HK-2 (cell line): Measurements from ENCODE around the gene KRT222.
A peak's percentile ranks its signal among the peaks of the same experiment; 100 is the strongest.

Experiments
- DNase-seq: peaks from one replicate; pipeline ENCODE4 v3.0.0-alpha.2; 2018; ENCODE audit not compliant: unreplicated experiment

Gene KRT222

DNA sequence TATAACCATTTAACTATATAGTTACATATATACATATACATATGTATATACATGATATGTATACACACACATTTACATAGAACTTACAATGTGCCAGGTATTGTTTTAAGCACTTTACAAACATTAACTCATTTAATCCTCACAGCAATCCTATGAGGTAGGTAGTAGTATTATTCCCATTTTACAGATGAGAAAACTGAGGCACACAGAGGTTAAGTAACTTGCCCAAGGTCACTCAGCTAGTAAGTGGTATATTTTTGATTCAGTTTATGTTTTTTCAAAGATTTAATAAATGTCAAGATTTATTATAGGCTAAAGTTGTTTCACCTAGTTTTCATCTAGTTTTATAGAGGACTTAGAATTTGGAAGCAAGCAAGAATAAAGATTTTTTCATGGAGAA is 6.6 kb downstream of the KRT222 start:
- no peak for DNase-seq

DNA sequence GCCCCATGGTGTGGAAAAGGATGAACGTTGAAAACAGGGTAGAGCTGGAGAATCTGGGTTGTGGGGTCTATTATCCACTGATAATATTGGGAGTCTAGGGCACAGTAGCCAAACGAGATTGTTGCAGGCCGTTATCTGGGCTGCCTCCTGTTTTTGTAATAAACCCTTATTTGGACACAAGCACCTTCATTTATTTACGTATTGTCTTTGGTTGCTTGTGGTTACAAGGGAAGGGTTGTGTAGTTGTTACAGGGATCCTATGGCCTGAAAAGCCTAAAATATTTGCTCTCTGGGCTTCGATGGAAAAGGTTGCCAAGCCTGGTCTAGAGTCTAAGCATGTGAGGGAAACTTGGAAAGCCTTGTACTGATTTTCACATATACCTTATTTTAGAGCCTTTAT is 13.0 kb downstream of the KRT222 start:
- no peak for DNase-seq

DNA sequence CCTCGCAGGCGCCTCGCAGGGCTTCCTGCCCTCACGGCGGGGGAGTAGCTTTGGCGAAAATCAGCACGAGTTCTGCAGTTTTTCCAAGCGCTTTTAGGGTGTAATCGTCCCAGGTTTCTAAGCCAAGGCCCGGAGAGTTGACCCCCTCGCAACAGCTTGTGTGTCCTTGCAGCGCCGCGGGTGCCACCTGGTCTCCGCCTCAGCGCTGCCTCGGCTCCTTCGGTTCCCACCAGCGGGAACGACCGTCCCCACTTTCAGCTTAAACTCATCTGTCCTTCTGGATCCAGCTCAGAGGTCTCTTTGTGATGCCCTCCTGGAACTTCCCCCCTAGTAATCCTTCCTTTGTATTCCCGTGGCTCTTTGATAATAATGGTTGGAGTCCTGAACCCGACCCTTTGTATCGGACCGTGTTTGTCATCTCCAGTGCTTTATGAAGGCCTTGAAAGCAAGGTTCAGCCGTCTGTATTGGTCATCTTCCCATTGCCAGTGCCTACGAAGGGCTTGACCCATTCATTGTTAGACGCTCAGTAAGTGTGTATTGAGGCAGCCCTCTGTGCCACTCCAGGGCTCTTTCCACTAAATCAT is 16.5 kb downstream of the KRT222 start:
- no peak for DNase-seq

DNA sequence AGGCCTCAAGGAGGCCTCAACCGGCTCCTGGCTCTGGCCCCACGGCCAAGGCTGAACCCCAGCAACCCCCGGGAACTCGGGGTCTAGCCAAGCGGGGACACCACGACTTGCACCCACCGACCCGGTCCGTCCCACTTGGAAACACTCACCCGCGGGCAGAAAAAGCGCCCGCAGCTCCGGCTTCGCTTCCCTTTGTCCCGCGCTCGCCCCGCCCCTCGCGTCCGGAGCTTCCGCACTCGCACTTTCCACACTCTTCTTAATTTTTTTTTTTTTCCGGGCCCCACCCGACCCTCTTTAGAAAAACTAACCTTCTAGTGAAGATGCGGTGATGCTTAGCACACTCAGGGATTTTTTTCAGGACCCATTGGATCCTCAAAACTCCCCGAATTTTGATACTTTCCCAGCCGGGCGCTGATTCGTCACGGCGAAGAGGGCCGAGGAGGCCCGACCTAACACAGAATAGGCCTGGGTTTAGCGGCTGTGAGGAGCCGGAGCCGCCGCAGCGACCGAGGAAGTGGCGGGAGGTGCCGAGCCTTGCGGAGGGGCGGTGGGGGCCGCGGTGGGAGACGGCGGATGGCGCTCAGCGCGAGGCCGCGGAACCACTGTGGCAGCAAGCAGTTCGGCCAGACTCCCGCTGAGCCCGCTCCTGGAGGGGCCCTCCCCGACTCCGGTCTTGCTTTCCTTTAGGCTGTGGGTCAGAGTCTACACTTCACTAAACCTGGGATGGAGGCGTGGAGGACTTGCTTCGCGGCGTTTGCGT is 17.2 kb downstream of the KRT222 start, which contains the start of gene SMARCE1:
Gene SMARCE1 (minus strand): TSS at position 195 of the 760 bp plus-strand sequence. CDS start 2,016 bp downstream, outside the sequence.
- peak; percentile 81 for DNase-seq

DNA sequence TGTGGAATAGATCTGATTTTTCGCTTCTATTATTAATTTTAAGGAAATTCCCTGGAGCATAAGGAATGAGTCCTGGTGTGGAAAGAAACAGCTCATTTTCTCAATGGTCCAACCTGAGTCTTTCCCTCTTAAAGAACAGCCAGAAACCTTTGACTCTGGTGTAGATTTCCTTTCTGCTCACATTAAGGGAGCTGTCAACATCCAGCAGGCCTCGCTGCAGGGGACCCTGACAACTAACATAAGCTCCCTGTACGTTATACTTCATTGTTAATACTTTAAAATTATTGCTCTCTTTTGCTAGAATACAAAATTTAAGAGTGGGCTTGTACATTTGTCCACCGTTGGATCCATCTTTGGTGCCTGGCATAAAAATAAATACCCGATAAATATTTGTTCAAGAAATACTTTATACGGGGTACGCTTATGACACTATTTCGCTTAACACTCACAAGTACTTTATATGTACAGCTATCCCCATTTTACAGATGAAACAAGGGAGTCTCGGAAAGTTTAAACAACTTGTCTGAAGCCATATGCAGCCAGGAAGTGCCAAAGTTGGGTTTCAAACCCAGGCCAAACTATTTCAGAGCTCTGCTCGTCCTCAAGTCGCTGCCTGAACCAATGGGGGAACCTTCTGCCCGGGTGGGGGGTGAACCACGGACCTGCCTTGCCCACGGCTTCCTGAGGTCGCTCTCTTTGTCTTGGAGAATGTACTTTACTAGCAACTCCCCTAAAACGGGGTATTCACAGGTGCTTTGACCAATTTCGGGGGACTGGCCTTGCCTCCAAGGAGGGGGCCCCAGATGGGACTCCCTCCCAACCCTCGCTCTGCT is 18.0 kb downstream of the KRT222 start:
- no peak for DNase-seq

DNA sequence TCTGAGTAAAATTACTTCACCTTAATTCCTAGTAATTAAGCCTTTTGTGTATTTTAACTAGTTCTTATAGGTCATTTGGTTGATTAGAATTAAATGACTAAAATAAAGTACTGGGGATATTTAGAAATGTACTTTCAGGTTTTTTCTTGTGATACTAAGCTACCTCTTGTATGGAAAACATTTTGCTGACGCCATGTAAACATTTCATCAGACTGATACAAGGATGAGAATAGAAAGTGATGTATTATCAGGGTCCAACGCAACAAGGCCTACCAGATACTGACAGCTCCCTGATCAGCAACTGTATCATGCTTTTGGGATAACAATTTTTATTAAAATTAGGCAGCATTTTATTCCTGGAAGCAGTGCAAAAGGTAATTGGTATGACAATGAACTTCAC is 19.0 kb downstream of the KRT222 start:
- no peak for DNase-seq

DNA sequence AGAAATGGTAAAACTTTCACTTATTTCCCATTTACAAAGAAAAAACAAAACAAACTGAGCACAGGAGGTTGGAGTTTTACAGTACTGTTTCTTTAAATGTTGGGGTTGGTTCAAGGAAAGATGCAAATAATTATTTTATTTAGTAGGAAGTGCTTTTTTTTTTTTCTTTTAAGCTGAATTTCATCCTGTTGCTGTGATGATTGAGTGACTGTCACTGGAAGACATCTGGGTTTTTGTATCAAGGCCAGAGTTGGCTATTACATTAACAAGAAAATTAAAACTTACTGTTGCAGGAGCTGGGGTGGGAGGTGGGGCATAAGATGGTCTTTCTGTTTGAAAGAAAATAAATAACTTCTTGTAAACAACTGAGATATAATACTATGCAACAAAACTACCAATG is 19.7 kb downstream of the KRT222 start:
- DNase-seq: no peak

DNA sequence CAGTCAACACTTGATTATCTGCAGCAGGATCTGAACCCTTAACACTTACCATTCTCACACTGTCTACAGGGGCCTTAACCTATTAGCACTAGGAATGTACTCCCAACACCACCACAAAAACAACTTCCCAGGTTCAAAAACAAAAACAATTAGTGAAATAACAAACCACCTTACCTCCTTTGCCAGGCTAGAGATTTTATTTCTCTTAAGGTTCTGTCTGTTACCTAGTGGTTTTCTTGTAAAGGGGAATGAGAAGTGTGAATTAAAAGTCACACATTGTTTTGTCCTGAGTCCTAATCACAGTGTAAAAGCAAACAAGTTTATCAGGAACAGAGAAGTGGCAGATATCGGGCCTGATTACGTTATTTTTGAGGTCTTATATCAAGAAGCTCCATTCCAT is 27.0 kb downstream of the KRT222 start:
- no peak for DNase-seq

DNA sequence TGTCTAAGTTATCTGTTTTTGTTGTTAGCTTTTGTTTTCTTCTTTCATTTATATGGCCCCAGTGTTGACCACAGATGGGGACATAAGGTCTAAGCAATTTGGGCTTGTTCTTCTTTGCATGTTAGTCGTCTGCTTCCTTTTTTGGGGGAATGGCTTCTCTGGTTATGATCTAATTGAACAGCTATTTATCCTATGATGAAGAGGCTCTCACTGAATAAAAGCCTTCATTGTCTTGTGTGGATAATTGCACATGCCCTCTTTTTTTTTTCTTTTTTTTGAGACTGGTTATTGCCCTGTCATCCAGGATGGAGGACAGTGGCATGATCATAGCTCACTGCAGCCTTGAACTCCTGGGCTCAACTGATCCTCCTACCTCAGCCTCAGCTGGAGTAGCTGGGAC is 31.1 kb downstream of the KRT222 start:
- no peak for DNase-seq

DNA sequence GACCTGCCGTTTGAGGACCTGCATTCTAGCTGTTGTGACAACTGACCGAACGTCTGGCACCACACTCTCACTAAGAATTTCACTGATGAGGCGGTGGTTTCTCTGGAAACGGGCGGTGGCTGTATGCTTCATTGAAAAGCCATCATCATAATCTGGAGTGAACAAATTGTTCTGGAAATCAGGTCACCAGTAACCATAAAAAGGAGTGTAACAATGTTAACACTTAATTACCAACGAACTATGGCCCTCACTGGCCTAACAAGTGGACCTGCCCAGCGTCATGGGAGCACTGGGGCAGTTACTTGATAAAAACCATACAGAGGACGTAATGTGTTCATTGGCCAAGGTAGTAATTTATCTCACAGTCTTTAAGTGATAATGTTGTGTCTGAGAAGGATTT is 32.8 kb downstream of the KRT222 start:
- DNase-seq: no peak

DNA sequence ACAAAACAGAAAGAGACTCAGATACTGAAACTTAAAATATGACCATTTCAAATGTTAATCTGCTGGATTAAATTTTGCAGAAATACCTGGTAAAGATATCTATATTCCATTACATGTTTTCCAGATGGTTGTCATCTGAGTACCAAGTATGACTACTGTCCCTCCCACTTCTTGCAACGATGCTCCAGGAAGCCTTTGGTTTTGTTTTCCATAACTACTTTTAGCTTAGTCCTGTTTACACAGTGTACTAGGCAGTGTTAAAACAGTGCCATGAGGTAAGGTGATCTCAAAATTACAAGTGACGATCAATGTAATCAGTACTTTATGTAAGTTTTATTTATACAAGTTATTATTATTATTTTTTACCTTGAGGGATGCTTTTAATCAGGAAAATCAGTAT is 35.1 kb downstream of the KRT222 start:
- no peak for DNase-seq

DNA sequence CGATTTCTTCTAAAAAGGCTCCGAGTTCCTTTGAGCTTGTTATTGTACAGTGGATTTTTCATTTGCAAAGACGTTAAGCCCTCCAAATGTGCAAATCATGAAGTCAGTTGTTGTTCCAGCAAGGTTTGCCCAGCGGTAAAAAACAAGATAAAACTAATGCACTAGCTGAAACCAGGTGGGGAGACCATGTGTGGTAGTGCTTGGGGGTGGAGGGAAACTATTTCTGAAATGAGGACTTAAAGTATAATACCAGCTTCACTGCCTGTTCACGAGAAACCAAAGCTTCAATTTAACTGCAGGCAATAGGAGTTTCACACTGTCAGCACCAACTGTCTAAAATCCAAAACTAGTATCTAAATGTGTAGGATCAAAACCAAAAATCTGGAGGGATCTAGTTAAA is 39.7 kb downstream of the KRT222 start:
- no peak for DNase-seq

DNA sequence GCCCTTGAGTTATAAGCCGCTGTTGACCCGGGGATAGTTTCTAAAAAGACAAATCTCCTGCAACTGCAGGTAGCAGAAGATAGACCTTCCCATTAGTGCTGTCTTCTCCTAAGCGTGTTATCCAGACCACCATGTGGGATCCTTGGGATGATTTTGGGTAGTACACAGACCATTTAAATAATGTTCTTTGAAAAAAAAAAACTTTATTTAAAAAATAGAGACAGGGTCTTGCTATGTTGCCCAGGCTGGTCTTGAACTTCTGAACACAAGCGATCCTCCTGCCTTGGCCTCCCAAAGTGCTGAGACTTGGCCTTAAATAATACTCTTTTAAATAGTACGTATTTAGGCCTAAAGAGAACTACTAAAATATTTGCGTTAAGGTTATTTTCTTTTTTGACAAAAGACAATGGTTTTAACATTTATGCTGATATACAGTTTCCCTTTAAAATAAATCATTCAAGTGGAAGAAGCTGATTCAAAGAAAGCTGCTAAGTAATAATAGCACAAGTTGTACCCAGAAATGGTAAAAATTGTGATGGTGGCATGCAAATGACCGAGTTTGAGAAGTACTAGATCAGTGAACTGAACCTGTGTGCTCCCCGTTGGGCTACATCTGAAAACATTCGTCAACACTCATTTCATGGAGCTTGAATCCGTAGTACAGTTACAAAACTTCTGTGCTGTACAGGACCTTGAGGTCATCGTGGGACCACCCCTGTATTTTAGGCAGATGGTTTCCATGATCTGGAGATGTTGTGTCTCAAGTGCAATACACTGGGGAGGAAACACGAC is 41.4 kb downstream of the KRT222 start:
- DNase-seq: no peak

DNA sequence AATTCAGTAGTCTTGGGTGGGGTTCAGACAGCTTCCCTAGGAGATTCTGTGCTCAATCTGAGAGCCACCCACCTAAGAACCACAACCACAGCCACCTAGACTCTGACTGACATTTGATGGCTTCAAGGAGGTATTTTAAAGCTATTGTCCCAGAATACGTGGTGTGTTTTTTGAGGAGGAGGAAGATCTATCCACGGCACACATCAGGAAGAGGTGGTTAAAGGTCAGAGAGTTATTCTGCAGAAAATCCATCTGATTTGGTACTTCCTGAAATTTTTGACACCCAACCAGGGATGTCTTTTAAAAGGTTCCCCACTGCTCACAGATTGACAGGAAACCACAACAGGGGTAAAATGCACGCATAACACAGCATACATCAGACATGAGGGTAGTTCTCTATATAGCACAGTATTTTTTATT is 42.5 kb downstream of the KRT222 start:
- no peak for DNase-seq

DNA sequence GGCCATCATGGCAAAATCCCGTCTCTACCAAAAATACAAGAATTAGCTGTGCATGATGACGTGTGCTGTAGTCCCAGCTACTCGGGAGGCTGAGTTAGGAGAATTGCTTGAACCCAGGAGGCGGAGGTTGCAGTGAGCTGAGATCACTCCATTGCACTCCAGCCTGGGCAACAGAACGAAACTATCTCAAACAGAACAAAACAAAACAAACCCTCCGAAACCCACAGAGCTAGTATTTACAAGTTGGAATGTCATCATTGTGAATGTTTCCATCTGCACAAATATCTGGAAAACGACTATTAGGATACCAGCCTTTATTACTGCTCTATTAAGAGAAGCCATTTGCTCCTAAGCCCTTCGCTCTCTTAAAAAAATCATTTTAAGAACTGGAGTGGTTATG is 43.4 kb downstream of the KRT222 start:
- DNase-seq: no peak

DNA sequence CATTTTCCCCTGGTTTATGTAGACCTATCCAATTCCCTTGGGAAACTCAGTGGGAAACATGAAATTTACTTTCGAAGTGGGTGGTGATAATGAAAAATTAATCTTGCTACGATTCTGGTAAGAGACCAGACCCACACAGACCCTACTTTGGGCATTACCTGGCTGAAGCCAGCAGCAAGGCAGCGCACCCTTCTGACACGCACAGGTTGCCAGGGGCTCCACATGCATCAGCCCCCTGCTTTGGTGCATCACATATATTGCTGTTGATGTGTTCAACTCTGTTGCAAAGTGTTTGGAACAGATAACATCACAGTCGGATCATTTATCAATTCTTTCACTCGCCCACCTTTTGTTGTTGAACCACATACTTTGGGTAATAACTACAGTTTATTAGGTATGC is 44.0 kb downstream of the KRT222 start:
- DNase-seq: no peak

DNA sequence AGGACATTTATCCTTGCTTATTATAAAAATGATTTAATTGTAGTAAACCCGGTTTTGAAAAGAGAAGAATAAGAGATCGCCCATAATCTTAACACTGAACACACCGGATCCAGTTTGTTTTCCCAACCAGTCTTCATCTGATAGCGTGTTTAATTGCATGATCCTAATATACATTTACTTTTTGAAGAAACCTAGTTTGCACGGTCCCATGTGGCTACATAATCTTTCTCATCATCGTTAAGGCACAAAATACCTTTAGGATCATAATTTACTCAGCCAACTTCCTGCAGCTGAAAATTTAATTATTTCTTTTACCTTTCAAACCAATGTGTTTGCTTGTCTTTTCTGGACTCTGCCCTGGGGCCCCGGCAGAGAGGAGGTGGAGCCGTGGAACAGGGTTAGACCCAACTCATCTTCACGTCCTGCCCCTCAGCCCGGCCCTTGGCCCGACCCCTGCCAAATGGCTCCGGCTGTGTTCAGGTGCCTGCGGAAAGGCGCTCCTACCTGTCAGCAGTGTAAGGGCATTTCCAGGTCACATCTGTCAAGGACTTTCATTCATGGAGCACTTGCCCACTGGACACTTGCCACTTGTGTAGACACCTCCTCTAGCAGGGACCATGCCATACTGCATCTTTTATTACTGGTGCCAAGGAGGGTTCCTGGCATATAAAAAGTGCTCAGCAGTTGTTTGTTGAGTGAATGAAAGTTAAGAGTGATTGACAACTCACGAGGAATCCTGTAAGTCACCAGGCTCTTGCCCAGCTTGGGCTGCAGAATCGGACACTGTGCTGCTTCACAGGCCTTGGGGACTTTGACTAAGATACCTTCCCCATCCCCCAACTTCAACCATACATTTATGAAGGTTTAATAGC is 46.0 kb downstream of the KRT222 start:
- DNase-seq: no peak

DNA sequence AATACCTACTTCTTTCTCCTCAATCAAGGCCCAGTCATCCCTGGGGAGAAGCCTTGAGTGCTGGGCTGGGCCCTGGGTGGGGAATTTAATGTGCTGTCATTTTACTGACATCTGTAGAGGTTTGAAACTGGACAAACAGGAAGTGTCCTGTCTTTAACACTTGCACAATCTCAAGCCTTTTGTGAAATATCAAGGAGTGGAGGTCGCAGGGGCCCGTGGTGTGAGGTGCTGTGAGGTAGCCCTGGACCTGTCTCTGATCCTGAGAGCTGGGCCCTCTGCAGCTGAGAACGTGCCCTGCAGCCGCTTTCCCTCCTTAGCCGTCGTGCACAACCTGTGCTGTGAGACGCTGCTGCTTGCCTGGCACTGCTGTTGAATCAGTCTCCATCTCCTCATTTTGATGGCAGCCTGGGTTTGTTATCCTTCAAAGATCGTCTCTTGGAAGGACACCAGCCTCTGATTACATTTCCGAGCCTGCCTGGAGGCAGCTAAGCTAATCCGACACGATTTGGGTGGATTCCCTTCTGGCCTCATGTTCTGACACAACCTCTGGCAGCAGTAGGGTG is 47.2 kb downstream of the KRT222 start:
- no peak for DNase-seq

DNA sequence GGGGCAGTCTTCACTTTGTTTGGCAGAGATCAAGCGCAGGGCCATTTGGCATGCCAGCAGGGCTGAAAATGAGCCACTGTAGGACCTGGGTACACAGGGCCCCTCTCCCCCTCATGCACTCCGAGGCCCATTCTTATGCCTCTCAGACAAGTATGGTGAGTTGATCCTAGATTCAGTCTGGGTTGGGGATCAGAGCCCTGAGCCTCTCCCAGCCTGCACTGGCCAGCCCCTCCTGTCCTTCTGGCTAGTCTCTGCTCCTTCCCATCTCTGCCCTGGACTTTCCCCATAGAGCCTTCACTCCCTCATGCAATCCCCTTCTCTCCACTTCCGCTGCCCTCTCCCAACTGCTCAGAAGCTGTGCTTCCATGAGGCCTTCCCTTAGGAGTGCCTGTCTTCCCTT is 48.4 kb downstream of the KRT222 start:
- DNase-seq: no peak

DNA sequence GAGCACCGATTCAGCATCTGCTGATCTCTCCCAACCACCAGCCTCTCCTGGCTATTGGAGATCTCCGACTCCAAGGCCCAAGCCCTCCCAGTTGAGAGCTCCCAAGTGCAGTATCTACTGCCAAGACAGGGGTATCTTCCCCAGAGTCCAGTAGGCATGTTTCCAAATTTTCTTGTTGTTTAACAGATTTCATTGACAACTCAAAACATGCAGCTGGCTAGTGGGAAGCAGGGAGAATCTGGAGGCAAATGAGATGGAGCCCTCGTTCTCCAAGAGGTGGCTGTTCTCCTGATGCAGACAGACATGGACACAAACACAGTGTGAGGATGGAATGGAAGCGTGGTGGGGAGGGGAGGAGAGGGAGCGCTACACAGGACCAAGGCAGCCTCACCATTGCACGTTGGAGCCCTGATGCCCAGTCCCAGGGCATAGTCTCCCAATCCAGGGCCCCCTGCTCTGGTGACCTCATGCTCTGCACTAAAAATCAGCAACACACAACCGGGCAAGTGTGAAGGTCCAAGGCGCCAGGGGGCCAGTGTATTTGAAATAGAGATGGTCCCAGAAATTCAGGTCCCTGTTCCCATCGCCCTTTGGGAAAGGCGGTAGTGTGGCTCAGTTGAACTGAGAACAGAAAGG is 49.0 kb downstream of the KRT222 start:
- DNase-seq: no peak
